ENCODE measurements around the gene CAMK1D.

GRCh38 chr10:12743941-12744340 lies 394.6 kb downstream of the CAMK1D start:
- TF ChIP-seq CDX4 (CRISPR knock-in tag; IDR thresholded peaks at IDR 0.05; ENCODE audit: borderline replicate concordance) = no peak
- no peak for TF ChIP-seq ATF3 (CRISPR knock-in tag; conservative IDR thresholded peaks at IDR 0.05)
- no peak for TF ChIP-seq CTCF (IDR thresholded peaks at IDR 0.05)
- TF ChIP-seq ESRRA (CRISPR knock-in tag; IDR thresholded peaks at IDR 0.05; ENCODE audit: borderline replicate concordance) = no peak
- no peak for TF ChIP-seq CREM (CRISPR knock-in tag; IDR thresholded peaks at IDR 0.05)
- TF ChIP-seq NR3C1 (CRISPR knock-in tag; conservative IDR thresholded peaks at IDR 0.05; ENCODE audit: low read depth) = no peak
- no peak for TF ChIP-seq PRDM15 (CRISPR knock-in tag; IDR thresholded peaks at IDR 0.05)
- no peak for TF ChIP-seq ZSCAN18 (CRISPR knock-in tag; IDR thresholded peaks at IDR 0.05)
- TF ChIP-seq MYBL2 (CRISPR knock-in tag; IDR thresholded peaks at IDR 0.05) = no peak
- no peak for TF ChIP-seq ERG (CRISPR knock-in tag; IDR thresholded peaks at IDR 0.05)
- no peak for TF ChIP-seq ZNF416 (CRISPR knock-in tag; IDR thresholded peaks at IDR 0.05)
- no peak for TF ChIP-seq IRF2 (CRISPR knock-in tag; IDR thresholded peaks at IDR 0.05; ENCODE audit: borderline replicate concordance, low read depth)
- no peak for TF ChIP-seq TEAD4 (CRISPR knock-in tag; IDR thresholded peaks at IDR 0.05)
- TF ChIP-seq ZNF512 (CRISPR knock-in tag; IDR thresholded peaks at IDR 0.05; ENCODE audit: borderline replicate concordance) = no peak

Data from WTC11 (cell line).